ENCODE results near the gene DOC2A.
"Not testable (repeated sequence)": the region's sequence is repeated elsewhere in the genome, so short reads cannot be mapped to it uniquely, and the experiment has no call there.

Gene DOC2A

GRCh38 chr16:30026449-30026848, 15.6 kb upstream of the DOC2A start:
- DNase-seq = no peak

GRCh38 chr16:30025574-30025973, 14.7 kb upstream of the DOC2A start:
- no peak for DNase-seq

GRCh38 chr16:30025156-30025555, 14.3 kb upstream of the DOC2A start:
- no peak for DNase-seq

GRCh38 chr16:30024451-30024850, 13.6 kb upstream of the DOC2A start:
- no peak for DNase-seq

- no peak for DNase-seq
Measured at GRCh38 chr16:30023586-30023985, 12.8 kb upstream of the DOC2A start.

GRCh38 chr16:30022887-30023286, 12.1 kb upstream of the DOC2A start, which contains the start of gene C16orf92:
C16orf92 (plus strand) TSS chr16:30023198; CDS start chr16:30023341, 143 bp downstream.
- DNase-seq = no peak

- peak; percentile 31 for DNase-seq
Measured at GRCh38 chr16:30018731-30019158, 7.9 kb upstream of the DOC2A start.

GRCh38 chr16:30017937-30018336, 7.1 kb upstream of the DOC2A start:
- DNase-seq = not testable (repeated sequence)

- DNase-seq = no peak
Measured at GRCh38 chr16:30017277-30017656, 6.4 kb upstream of the DOC2A start.

- no peak for DNase-seq
Measured at GRCh38 chr16:30016555-30017276, 5.9 kb upstream of the DOC2A start.

GRCh38 chr16:30015450-30015849, 4.6 kb upstream of the DOC2A start:
- DNase-seq = not testable (repeated sequence)

GRCh38 chr16:30012598-30012997, 1.8 kb upstream of the DOC2A start:
- DNase-seq = not testable (repeated sequence)

GRCh38 chr16:30011714-30012504, 1.1 kb upstream of the DOC2A start:
- DNase-seq = no peak

GRCh38 chr16:30009990-30010843, 610 bp downstream of the DOC2A start:
- no peak for DNase-seq

- no peak for DNase-seq
Measured at GRCh38 chr16:30009085-30009862, 1.6 kb downstream of the DOC2A start.

GRCh38 chr16:30007378-30007895, 3.4 kb downstream of the DOC2A start:
- DNase-seq = no peak

GRCh38 chr16:30006659-30007377, 4.0 kb downstream of the DOC2A start:
- no peak for DNase-seq

GRCh38 chr16:30006095-30006473, 4.7 kb downstream of the DOC2A start:
- DNase-seq = no peak

GRCh38 chr16:30005341-30006094, 5.3 kb downstream of the DOC2A start:
- DNase-seq = peak; percentile 45

GRCh38 chr16:30004811-30005242, 6.0 kb downstream of the DOC2A start:
- DNase-seq = peak; percentile 59

GRCh38 chr16:30004424-30004776, 6.4 kb downstream of the DOC2A start:
- peak; percentile 41 for DNase-seq

Data from NCI-H69 (cell line).